ENCODE data around the gene ANKS6. TPM values are rescaled to one million over a fixed set of nuclear protein-coding genes. Genes with fewer than 3 reads are reported as not detected.

The ANKS6 gene
- total RNA-seq, 3 donors from 2014 or later (not counting 1 experiment from before 2014, with no cell fraction given): 8.1 to 12.6 (median 10.5) TPM

DNA sequence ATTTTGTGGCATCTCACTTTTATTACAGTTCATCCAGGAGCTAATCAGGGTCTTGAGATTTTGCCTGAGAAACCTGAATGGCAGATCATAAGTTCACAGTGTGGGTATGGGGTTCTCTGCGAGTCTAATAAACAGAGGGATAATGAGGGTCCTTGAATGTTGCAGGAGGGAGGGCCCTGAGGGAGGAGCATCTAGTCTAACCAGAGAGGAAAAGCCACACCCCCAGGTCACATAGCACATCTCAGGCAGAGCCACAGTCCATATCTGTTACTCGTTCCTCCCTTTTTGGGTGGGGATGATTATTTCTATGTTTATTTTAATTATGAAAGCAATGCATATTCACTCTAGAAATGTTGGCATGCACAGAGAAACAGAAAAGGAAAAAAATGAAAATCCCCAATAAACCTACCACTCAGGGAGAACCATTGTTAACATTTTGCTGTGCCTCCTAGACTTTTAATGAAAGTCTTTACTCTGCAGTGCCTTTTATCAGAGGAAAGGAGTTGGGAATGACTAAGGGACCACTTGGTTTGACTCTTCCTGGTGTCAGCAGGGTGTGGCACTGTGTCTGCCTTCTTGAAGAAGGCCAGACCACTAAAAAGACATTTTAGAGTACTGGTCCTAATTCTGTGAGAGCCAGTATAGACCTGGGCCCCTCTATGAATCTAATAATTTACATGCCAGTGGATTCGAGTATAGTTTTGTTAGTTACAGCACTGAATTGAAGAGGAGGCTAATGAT is 13.9 kb upstream of the ANKS6 start:
- no peak for ATAC-seq

DNA sequence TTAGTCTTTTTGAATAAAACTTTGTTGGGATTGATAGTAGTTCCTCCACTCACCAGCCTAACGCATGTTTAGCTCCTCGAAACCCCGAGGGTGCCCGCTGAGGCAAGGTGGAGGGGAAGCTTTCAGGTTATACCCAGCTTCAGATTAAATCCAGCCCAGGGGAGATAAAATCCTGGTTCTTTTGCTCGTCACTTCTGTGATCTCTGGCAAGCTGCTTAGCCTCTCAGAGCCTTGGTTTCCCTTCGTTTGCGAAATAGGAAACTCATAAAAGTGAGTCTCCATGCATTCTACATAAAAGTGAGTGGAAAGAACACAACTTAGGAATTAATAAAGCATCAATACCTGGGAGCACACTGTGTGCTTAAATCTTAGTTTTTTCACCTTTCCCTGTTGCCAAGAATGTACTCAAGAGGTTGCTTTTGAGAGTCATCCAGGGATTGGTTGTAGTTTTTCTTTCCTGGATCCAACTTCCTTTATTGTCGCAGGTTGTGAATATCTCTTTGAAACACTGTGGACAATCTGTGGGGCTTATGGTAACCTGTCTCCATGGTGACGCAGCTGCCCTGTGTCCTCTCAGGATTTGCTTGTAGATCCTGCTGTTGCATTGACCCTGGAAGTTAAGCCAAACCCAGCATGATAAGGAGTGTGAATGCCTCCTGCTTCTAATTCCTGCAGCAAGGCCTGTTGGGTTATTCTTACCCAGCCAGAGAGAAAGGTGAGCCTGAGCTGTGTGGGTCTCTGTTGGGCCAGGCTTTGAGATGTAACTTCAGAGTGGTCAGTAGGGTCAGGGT is 13.2 kb upstream of the ANKS6 start:
- H3K4me3 Mint-ChIP-seq: peak overlapping the region; percentile 89
- no peaks in the 10 kb centered on the region for H3K27me3 ChIP-seq (ENCODE audit: control insufficient read depth, insufficient read depth, low read length)
- no peak overlapping the region for H3K27ac ChIP-seq (ENCODE audit: low read length)
- 96% methylated on average over 8 of the region's 9 CpGs for WGBS (ENCODE audit: insufficient coverage)
- ATAC-seq: no peak
- DNase-seq: no peak
- H3K9me3 ChIP-seq (ENCODE audit: control insufficient read depth, insufficient read depth, low read length): no peaks in the 10 kb centered on the region
- H3K4me1 Mint-ChIP-seq: peaks cover 18 to 41% of the 10 kb centered on the region in 2 donors
- no peaks in the 10 kb centered on the region for H3K36me3 Mint-ChIP-seq
- no peaks in the 10 kb centered on the region for H3K9me3 Mint-ChIP-seq
- intact Hi-C loops (cut with micrococcal nuclease): no loop called here
- peaks cover 3 to 14% of the 10 kb centered on the region in 2 donors for H3K27me3 Mint-ChIP-seq (ENCODE audit: low read depth in 2 of 2)
- H3K4me1 ChIP-seq (ENCODE audit: control insufficient read depth, insufficient read depth, low read length): peaks cover 16% of the 10 kb centered on the region
- H3K27ac Mint-ChIP-seq: peak overlapping the region in 1 of 2 donors; percentile 5
- no peak overlapping the region for H3K4me3 ChIP-seq (ENCODE audit: low read length)
- no peak for TF ChIP-seq CTCF (IDR thresholded peaks at IDR 0.05)
- H3K36me3 ChIP-seq (ENCODE audit: control insufficient read depth, insufficient read depth, low read length): no peaks in the 10 kb centered on the region

More for the DNA sequence above, 13.9 kb upstream of the ANKS6 start:
- H3K4me3 Mint-ChIP-seq: peak overlapping the region; percentile 9
- intact Hi-C loops (cut with micrococcal nuclease): no loop called here
- peaks cover 18 to 41% of the 10 kb centered on the region in 2 donors for H3K4me1 Mint-ChIP-seq
- H3K27ac Mint-ChIP-seq: no peak overlapping the region
- DNase-seq: no peak
- Histone ChIP-seq H3K27ac (ENCODE audit: low read length) (no peak overlapping the region), H3K36me3 (ENCODE audit: control insufficient read depth, insufficient read depth, low read length) (no peaks in the 10 kb centered on the region), H3K4me1 (ENCODE audit: control insufficient read depth, insufficient read depth, low read length) (peaks cover 16% of the 10 kb centered on the region), H3K27me3 (ENCODE audit: control insufficient read depth, insufficient read depth, low read length) (no peaks in the 10 kb centered on the region), H3K9me3 (ENCODE audit: control insufficient read depth, insufficient read depth, low read length) (no peaks in the 10 kb centered on the region), H3K4me3 (ENCODE audit: low read length) (no peak overlapping the region)
- H3K36me3 Mint-ChIP-seq: no peaks in the 10 kb centered on the region
- WGBS (ENCODE audit: insufficient coverage): 100% methylated on average over 1 of the region's 3 CpGs
- no peaks in the 10 kb centered on the region for H3K9me3 Mint-ChIP-seq
- TF ChIP-seq CTCF (IDR thresholded peaks at IDR 0.05): no peak
- peaks cover 0 to 7% of the 10 kb centered on the region in 2 donors for H3K27me3 Mint-ChIP-seq (ENCODE audit: low read depth in 2 of 2)

- H3K27ac ChIP-seq (ENCODE audit: low read length): no peak overlapping the region
Measured at GRCh38 chr9:98808875-98809274, 12.5 kb upstream of the ANKS6 start.

More at GRCh38 chr9:98808875-98809274, 12.5 kb upstream of the ANKS6 start:
- H3K36me3 Mint-ChIP-seq: no peaks in the 10 kb centered on the region
- DNase-seq (no peak), ATAC-seq (no peak)
- H3K9me3 ChIP-seq (ENCODE audit: control insufficient read depth, insufficient read depth, low read length): no peaks in the 10 kb centered on the region
- no peaks in the 10 kb centered on the region for H3K9me3 Mint-ChIP-seq
- peaks cover 16% of the 10 kb centered on the region for H3K4me1 ChIP-seq (ENCODE audit: control insufficient read depth, insufficient read depth, low read length)
- intact Hi-C loops (cut with micrococcal nuclease): no loop called here
- no peak overlapping the region for H3K4me3 ChIP-seq (ENCODE audit: low read length)
- H3K27me3 ChIP-seq (ENCODE audit: control insufficient read depth, insufficient read depth, low read length): no peaks in the 10 kb centered on the region
- H3K27me3 Mint-ChIP-seq (ENCODE audit: low read depth in 2 of 2): peaks cover 3 to 20% of the 10 kb centered on the region in 2 donors
- peak overlapping the region; percentile 89 for H3K4me3 Mint-ChIP-seq
- H3K27ac Mint-ChIP-seq: peak overlapping the region in 1 of 2 donors; percentile 5
- no peaks in the 10 kb centered on the region for H3K36me3 ChIP-seq (ENCODE audit: control insufficient read depth, insufficient read depth, low read length)
- 88% methylated on average over 1 of the region's 2 CpGs for WGBS (ENCODE audit: insufficient coverage)
- peaks cover 18 to 41% of the 10 kb centered on the region in 2 donors for H3K4me1 Mint-ChIP-seq
- TF ChIP-seq CTCF (IDR thresholded peaks at IDR 0.05): no peak

Measured in natural killer cell (primary cell).